Muscle layer of colon (tissue), 2 donors: ENCODE measurements around the gene SMAD2.

ENCODE experiments used
- H3K27ac ChIP-seq: one replicate; pipeline ENCODE4 v1.7.0; 2013; ENCODE audit warnings: low read depth, mild to moderate bottlenecking, low read length, moderate library complexity
- H3K27me3 ChIP-seq, 2 donors: one replicate each; pipeline ENCODE4 v1.7.0; 2013; ENCODE audit warnings: low read length in 2 of 2, mild to moderate bottlenecking in 2 of 2; ENCODE audit not compliant: insufficient read depth in 2 of 2, control insufficient read depth in 1 of 2
- H3K36me3 ChIP-seq: one replicate; pipeline ENCODE4 v1.7.0; 2013; ENCODE audit warnings: mild to moderate bottlenecking, low read length; ENCODE audit not compliant: insufficient read depth
- H3K4me1 ChIP-seq: one replicate; pipeline ENCODE4 v1.7.0; 2013; ENCODE audit warnings: mild to moderate bottlenecking, low read length; ENCODE audit not compliant: insufficient read depth
- H3K4me3 ChIP-seq, 2 donors: one replicate each; pipeline ENCODE4 v1.7.0; 2013; ENCODE audit warnings: low read length in 2 of 2, low read depth in 1 of 2, mild to moderate bottlenecking in 1 of 2, moderate library complexity in 1 of 2
- H3K9ac ChIP-seq: one replicate; pipeline ENCODE4 v1.7.0; 2013; ENCODE audit warnings: low read length
- H3K9me3 ChIP-seq: one replicate; pipeline ENCODE4 v1.7.0; 2013; ENCODE audit warnings: mild to moderate bottlenecking, low read length
- donor health status: abdominal sarcoma.
- donor health status: Adenocarcinoma of cecum.

SMAD2 gene

DNA sequence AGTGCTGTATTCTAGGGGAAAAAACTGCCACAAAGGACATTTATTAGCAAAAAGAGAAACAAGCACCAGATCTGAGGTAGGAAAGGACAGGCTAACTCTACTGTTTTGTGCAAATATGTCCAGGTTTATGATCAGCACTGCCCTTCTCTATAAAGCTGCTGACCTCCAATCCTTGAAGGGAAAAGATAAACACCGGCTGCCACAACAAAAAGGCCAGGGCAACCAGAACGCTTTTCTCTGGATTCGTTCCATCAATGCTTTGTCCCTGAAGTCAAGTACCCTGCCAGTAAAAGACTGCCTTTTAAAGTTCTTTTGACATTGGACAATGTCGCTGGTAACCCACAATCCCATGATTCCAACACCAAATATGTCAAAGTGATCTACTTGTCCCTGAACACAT is 21.0 kb downstream of the SMAD2 start:
- Histone ChIP-seq H3K4me3 (no peak overlapping the region), H3K9me3 (no peaks in the 10 kb centered on the region), H3K36me3 (no peaks in the 10 kb centered on the region), H3K27ac (peak overlapping the region; percentile 20), H3K27me3 (no peaks in the 10 kb centered on the region), H3K9ac (no peak overlapping the region), H3K4me1 (peaks cover 49% of the 10 kb centered on the region)

DNA sequence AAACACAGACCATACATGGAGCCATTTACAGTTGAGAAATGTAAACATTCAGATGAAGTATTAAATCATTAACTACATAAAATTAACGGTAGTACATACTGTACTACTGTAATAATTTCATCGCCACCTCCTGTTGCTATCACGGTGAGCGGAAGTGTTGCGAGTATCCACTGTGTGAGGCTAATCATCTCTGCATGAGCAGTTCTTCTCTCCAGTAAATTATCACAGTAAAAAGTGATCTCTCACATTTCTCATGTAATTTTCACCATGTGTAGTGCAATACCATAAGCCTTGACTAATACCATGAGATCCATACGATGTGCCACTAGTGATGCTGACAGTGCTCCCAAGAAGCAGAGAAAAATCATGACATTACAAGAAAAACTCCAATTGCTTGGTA is 21.9 kb downstream of the SMAD2 start:
- Histone ChIP-seq H3K27me3 (no peaks in the 10 kb centered on the region), H3K36me3 (no peaks in the 10 kb centered on the region), H3K9ac (no peak overlapping the region), H3K4me3 (no peak overlapping the region), H3K9me3 (no peaks in the 10 kb centered on the region), H3K4me1 (peaks cover 40% of the 10 kb centered on the region), H3K27ac (no peak overlapping the region)

DNA sequence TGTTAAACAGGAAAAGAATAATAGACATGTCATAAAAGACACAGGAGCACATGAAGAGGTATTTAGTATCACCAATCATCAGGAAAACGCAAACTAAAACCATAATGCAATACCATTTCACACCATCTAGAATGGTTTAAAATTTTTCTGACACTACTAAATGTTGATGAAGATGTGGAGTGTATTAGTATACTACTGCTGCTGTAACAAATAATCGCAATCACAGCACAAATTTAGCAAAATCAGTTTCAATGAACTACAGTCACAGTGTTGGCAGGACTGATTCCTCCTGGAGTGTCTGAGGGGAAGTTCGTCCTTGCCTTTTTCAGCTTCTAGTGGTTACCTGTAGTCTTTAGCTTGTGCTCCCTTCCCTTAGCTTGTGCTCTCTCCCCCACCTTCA is 24.1 kb downstream of the SMAD2 start:
- Histone ChIP-seq H3K27ac (no peak overlapping the region), H3K9me3 (no peaks in the 10 kb centered on the region), H3K27me3 (no peaks in the 10 kb centered on the region), H3K9ac (no peak overlapping the region), H3K4me1 (peaks cover 27% of the 10 kb centered on the region), H3K36me3 (no peaks in the 10 kb centered on the region), H3K4me3 (no peak overlapping the region)

DNA sequence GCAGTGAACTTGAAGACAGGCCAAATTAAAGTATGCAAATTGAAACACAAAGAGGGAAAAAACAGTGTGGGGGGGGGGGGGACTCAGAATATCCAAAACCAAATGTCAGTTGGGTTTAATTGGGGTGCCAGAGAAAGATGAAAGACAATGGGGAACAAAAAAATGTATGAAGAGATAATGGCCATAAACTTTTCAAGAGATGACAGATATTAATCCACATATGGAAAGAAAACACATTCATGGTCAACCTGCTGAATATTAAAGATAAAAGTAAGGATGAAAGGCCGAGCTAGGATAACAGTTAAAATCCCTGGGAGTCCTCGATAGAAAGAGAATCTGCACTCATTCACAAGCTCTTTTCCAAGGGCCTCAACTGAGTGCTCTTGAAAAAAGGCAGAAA is 26.6 kb downstream of the SMAD2 start:
- no peaks in the 10 kb centered on the region for H3K36me3 ChIP-seq
- H3K9ac ChIP-seq = no peak overlapping the region
- no peak overlapping the region for H3K27ac ChIP-seq
- H3K4me1 ChIP-seq = peaks cover 17% of the 10 kb centered on the region
- no peaks in the 10 kb centered on the region for H3K27me3 ChIP-seq
- H3K4me3 ChIP-seq = no peak overlapping the region
- no peaks in the 10 kb centered on the region for H3K9me3 ChIP-seq

DNA sequence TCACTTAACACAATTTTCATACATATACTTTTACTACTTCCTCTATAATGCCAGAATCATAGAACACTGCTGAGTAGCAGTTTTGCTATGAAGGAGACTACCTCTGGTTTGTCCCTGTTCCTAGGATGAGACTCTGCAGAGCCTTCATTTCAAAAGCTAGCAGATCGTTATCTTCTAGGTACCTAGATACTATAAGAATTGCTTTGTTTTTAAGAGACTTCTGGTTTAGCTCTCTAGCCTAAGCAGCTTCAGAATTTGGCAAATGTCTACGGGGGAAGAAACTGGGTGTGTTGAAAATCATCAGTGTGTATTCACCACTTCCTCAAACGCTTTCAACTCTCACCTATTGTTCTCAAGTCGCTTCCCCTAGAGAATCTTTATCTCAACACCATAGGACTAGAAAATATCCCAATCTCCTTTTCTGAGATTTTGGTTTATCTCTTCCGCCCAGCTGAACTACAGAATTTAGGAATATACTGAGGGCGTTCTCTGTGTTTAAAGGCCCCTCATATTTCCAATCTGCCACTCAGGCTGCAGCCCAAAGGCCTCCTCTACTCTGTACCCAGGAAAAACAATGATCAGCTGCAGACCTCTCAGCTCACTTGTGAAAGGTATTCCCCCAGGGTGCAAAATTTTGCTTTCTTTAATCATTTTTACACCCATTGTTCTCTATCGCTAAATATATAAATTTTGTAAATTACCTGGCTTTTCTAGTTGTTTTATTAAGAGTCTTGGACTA is 28.7 kb downstream of the SMAD2 start:
- H3K27me3 ChIP-seq = no peaks in the 10 kb centered on the region
- H3K9me3 ChIP-seq = no peaks in the 10 kb centered on the region
- no peak overlapping the region for H3K4me3 ChIP-seq
- no peak overlapping the region for H3K27ac ChIP-seq
- H3K36me3 ChIP-seq = no peaks in the 10 kb centered on the region
- peaks cover 26% of the 10 kb centered on the region for H3K4me1 ChIP-seq
- H3K9ac ChIP-seq = no peak overlapping the region

DNA sequence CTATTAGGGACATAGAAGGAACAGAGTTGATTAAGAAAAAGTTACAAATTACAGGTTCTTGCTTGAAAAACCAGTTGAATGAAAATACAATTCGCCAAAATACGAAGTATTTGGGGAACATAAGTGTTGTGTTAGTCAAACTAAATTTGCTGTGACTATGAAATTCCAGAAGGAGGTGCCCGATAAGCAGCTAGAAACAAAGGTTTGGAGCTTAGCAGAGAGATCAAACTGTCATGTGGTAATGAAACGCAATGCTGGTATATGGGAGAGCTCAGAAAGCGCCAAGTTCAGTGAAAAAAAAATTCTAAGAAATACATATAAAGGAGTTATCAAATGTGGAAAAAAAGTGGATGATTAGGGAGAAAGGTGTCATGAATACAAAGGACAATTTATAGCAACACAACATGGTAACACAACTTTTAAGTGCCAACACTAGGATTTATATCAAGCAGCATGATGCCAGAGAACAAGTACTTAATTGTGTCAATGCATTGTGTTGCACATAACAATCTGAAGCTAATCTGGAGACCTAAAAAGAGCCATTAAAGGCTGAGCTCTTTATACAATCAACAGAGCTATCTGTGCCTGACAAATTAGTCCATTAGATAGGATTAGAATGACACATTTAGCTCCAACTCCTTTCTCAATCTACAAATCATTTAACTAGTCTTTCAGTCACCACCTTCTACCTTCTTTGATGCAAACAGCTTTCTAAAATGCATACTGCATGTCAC is 31.2 kb downstream of the SMAD2 start:
- Histone ChIP-seq H3K4me3 (no peak overlapping the region), H3K27me3 (no peaks in the 10 kb centered on the region), H3K27ac (no peak overlapping the region), H3K9me3 (no peaks in the 10 kb centered on the region), H3K9ac (no peak overlapping the region), H3K4me1 (peaks cover 26% of the 10 kb centered on the region), H3K36me3 (no peaks in the 10 kb centered on the region)

DNA sequence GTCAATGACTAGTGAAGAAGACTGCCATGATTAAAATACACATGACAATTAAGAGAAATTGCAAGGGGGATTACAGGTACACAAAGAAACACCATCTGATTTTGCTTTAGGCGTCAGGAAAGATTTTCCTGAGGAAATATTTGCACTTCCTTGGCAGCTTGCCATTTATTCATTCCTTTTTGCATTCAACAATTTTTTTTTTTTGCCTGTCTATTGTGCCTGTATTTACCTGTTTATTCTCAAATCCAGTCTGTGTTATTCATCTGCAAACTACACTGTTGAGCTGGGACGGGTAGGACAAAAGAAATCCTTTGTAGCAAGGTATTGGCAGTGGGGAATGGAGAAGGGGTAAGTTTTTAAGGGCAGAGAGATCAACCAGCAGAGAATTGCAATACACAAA is 31.8 kb downstream of the SMAD2 start:
- H3K4me1 ChIP-seq = peaks cover 26% of the 10 kb centered on the region
- no peak overlapping the region for H3K4me3 ChIP-seq
- no peaks in the 10 kb centered on the region for H3K27me3 ChIP-seq
- no peak overlapping the region for H3K9ac ChIP-seq
- no peaks in the 10 kb centered on the region for H3K9me3 ChIP-seq
- no peaks in the 10 kb centered on the region for H3K36me3 ChIP-seq
- no peak overlapping the region for H3K27ac ChIP-seq

DNA sequence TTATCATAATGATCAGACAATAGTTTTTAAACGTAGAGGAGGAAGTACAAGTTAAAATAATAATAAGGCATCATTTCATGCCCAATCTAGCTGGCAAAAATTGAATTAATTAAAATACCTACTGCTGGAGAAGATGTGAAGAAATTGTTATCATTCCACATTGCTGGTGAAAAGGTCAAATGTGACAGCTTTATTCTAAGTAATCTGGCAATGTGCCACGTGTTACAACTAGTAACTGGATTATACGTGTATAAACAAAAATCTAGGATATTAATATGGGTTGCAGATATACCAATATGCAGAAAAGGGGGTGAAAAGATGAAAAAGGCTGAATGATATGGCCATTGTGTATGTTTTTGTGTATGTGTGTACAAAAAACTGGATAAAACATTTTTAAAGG is 32.4 kb downstream of the SMAD2 start:
- H3K36me3 ChIP-seq = no peaks in the 10 kb centered on the region
- no peaks in the 10 kb centered on the region for H3K9me3 ChIP-seq
- no peaks in the 10 kb centered on the region for H3K27me3 ChIP-seq
- H3K4me3 ChIP-seq = no peak overlapping the region
- H3K4me1 ChIP-seq = peaks cover 29% of the 10 kb centered on the region
- no peak overlapping the region for H3K9ac ChIP-seq
- H3K27ac ChIP-seq = no peak overlapping the region

DNA sequence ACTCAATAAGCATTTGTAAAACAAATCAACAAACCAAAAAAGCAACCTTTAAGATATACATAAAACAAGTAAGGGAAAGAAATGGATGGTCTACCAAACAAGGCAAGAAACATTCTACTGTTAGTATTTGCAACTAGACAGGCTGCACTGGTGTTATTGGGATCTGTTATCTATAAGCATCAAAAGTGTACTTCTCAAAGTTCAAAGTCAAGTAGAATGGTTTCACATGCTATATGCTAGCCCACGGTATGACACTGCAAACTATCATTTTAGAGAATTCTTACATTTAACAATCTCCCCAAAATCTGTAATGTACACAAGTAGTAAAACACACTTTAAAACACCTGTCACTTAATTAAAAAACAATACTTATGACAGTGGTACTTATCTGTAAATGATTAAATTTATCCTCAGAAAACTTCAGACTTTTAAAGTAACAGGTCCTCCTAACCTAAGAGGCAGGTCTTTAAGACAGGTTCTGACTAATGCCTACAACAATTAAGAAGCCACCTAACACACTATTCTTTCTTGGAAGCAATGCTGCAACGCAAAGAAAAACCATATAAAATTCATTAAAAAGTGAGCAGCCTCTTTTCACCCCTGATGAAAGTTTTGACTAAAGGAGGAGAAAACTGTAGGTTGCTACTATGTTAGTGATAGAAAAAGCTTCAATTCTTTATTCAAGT is 34.8 kb downstream of the SMAD2 start:
- Histone ChIP-seq H3K27ac (no peak overlapping the region), H3K9ac (no peak overlapping the region), H3K36me3 (no peaks in the 10 kb centered on the region), H3K27me3 (no peaks in the 10 kb centered on the region), H3K4me1 (peaks cover 21% of the 10 kb centered on the region), H3K4me3 (no peak overlapping the region), H3K9me3 (no peaks in the 10 kb centered on the region)

DNA sequence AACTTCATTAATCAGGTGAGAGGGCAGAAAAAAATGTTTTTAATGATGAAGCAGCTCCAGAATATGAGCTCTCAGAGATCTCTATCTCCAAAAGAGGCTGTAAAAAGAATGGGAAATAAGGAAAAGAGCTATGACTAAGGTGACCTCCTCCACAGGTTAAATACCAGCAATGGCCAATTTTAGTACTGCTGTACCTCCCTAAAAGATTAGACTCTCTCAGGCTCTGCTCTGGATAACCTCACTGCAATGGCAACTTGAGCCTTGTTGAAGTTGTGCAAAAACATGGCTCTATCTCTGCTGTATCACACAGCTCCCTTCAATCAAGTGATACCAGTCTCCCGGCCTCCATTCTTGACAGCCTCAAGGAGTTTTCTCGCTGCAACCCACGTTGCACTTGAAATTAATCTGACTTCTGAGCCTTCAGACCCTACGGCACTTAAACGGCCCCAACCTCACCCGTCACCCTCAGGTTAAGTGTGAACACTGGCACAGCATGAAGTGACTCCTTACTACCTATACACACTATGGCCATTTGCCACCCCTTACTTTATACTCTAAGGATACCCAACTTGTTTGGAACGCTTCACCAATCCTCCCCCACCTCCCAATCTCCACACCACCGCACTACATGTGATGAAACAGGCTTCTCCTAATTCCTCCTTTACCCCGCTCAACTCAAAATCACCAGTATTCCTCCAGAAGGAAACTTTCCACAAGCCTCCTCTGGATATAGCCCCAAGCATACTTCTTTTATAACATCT is 36.3 kb downstream of the SMAD2 start:
- no peak overlapping the region for H3K4me3 ChIP-seq
- H3K36me3 ChIP-seq = no peaks in the 10 kb centered on the region
- no peak overlapping the region for H3K27ac ChIP-seq
- H3K9ac ChIP-seq = no peak overlapping the region
- H3K9me3 ChIP-seq = no peaks in the 10 kb centered on the region
- H3K4me1 ChIP-seq = peaks cover 17% of the 10 kb centered on the region
- no peaks in the 10 kb centered on the region for H3K27me3 ChIP-seq

DNA sequence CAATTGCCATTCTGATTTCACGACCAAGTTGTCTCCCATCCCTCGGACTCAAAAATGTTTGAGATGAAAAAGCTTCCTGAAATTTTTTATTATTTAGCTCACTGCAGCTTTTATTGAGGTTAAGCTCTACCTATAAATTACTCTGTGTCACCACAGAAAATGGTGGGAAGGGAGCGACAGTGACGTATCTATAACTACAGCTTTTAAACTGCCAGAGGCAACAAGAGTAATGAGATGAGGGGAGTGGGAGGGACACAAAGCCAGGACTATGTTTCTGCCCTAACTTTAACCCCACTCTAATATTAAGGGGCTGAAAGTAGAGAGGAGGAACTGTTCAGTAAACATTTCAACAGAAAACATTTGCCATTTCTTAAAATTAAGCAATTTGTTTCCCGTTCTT is 37.4 kb downstream of the SMAD2 start:
- H3K27me3 ChIP-seq = no peaks in the 10 kb centered on the region
- H3K4me3 ChIP-seq = no peak overlapping the region
- H3K9me3 ChIP-seq = no peaks in the 10 kb centered on the region
- H3K36me3 ChIP-seq = peaks cover under 1% of the 10 kb centered on the region
- H3K27ac ChIP-seq = no peak overlapping the region
- H3K9ac ChIP-seq = no peak overlapping the region
- H3K4me1 ChIP-seq = peaks cover 7% of the 10 kb centered on the region
